GM12872 (cell line): ENCODE measurements around the gene POLD3.

Experiments
- TF ChIP-seq, protein P1 (sequence below): IDR thresholded peaks from 3 replicates; pipeline ENCODE4 v1.5.1; 2011; ENCODE audit warnings: low read depth, mild to moderate bottlenecking, low read length, moderate library complexity; ENCODE audit not compliant: insufficient read depth

POLD3 gene

DNA sequence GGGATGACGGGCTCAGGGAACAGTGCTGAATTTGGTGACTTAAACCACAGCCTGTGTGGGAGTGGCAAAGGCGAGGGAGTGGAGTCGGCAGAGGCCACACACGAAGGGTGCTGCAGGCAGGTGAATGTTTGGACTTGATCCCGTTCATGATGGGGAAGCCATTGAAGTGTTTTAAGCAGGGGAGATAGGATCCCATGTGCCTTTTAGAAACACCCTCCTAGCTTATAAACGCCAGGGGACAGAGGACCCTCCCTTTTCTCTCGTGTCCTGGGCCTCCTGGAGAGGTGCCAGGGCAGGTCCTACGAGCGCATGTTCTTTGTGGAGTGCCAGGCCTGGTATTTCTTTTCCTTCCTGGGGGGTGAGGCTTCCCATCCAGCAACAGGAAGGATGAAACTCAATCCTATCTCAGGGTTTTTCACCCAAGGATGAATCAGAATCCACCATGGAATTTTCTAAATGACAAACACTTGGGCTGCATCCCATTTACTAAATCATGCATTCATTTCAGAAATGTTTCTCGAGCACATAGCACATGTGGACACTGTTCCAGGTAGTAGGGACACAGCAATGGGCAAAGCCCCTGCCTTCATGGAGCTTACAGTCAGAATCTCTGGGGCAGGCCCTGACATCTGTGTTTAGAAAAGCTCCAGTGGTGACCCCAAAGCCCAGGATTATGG is 79.3 kb downstream of the POLD3 start:
- TF ChIP-seq, protein P1, sequence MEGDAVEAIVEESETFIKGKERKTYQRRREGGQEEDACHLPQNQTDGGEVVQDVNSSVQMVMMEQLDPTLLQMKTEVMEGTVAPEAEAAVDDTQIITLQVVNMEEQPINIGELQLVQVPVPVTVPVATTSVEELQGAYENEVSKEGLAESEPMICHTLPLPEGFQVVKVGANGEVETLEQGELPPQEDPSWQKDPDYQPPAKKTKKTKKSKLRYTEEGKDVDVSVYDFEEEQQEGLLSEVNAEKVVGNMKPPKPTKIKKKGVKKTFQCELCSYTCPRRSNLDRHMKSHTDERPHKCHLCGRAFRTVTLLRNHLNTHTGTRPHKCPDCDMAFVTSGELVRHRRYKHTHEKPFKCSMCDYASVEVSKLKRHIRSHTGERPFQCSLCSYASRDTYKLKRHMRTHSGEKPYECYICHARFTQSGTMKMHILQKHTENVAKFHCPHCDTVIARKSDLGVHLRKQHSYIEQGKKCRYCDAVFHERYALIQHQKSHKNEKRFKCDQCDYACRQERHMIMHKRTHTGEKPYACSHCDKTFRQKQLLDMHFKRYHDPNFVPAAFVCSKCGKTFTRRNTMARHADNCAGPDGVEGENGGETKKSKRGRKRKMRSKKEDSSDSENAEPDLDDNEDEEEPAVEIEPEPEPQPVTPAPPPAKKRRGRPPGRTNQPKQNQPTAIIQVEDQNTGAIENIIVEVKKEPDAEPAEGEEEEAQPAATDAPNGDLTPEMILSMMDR = no peak

DNA sequence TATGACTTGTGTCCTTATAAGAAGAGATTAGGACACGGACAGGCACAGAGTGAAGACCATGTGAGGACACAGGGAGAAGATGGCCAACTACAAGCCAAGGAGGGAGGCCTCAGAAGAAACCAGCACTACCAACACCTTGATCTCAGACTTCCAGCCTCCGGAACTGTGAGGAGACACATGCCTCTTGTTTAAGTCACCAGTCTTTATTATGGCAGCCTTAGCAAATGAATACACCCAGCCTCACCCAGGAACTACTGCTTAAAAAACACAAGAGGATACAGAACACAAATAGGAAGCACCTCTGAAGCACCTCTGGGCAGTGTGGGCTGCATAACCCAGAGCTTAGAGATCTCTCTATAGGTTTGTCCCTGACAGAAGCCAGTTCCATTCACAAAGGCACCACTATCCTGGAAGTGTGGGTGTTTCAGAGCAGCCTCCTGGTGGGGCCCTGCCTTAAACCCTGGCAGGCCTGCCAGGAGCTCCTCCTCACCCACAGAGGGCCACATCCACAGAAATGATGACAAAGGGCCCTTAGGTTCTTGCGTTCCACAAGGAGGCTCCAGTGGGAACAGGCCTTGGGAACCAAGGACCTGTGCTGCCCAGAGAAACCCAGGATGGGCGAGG is 80.1 kb downstream of the POLD3 start:
- TF ChIP-seq, protein P1 = no peak

DNA sequence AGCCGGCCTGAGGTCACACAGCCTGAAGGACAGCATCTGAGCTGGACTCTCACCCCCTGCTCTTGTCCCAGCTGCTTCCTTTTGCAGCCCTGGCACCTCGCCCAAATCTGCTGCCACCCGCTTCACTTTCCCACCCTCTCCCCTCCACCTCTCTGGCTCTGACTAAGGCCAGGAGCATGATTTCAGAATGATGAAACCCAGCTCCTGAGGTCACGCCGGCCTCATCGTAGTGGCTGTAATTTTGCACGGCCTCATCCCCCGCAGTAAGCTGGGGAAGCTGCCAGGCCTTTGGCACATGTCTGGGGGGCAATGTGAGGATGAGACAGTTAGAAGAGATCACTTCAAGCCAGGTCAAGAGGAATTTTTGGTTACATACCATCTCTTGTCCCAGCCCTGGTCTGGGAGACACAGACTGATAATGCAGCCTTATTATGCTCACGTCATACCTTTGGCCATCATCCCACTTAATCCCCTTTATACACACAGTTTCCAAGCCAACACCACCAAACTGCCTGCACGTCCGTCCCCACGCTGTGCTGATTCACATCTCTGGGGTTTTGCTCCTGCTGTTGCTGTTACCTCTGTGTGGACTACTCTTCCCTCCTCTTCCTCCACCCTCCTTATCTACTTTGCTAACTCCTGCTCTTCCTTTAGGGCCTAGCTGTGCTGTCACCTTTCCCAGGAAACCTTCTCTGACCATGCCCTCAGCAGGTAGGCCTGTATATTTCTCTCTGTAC is 80.7 kb downstream of the POLD3 start:
- TF ChIP-seq, protein P1 = no peak

DNA sequence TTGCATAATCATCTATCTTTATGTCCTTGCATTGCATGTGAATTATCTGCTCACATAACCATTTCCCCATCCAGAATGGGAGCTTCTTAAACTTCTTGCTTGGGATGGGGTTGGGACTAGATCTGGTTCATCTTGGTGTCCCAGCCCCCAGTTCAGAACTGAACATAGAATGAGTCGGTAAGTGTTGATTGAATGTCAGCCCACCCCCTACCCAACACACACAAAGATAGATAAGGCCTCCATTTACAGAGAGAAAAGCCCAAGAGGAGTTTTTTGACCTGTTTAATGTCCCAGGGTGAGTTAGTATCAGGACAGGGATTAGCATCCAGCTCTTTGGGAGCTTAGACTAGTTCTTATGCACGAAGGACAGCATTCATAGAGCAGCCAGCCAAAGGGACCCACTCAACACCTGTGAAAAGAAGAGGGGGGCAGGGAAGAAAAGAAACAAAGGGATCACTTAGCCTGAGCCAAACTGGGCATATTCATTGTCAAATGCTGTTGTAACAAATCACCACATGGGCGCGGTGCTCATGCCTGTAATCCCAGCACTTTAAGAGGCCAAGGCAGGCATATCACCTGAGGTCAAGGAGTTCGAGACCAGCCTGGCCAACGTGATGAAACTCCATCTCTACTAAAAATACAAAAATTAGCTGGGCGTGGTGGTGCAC is 81.4 kb downstream of the POLD3 start:
- TF ChIP-seq, protein P1 = no peak

DNA sequence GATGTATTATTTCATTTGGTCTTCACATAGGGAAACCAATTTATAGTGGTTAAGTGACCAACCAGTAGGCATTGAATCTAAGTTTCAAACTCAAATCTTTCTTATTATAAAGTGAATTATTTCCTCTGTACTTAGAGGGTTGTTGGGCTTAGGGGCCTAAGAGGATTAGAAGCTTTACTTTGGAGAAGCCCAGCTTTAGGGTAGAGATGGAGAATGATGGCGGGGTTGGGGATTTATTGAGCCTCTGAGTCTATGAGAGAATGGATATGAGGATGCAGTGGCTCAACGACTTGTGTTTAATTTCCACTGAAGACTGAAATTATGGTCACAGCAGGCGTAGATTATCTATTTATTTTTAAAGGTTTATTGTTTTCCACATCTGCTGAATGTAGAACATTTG is 83.4 kb downstream of the POLD3 start:
- TF ChIP-seq, protein P1 = no peak

DNA sequence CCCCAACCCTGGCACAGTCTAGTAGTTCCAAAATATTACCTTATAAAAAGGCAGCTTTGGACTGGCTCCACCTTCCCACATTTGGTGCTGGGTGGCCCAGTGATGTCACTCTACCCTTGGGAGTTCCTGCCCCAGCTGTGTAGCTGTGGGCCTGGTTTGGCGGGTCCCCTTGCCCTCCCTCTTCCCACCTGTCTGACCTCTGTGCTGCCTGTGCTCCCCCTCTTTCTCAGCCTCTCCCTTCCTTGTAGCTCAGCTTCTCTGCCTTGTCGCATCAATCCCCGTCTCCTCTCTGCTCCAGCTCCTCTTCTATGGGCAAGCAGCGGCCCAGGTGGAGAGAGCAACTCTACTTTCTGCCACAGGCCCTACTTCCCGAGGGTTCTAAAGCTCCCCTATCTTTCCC is 84.2 kb downstream of the POLD3 start:
- TF ChIP-seq, protein P1 = no peak

DNA sequence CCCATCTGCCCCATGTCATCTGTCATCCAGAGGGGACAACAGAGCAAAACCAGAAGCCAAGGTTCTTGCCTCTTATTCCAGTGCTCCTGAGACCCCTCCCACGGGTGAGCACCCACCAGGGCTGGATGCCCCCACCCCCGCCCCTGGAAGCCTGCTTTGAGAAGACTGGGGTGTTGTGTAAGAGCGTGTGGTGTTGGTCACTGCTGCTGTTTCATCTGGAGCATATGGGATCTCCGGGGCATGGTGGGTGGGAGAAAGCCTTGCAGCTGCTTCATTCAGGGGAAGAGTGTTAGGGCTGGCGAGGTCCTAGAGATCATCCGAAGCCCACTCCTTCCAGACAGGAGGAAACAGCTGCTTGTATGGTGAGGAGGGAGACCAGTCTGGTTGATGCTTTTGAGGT is 84.7 kb downstream of the POLD3 start:
- TF ChIP-seq, protein P1 = no peak
